ENCODE measurements around the gene FAM228A.
"Not testable (repeated sequence)": the region's sequence is repeated elsewhere in the genome, so short reads cannot be mapped to it uniquely, and the experiment has no call there.

- not testable (repeated sequence) for TF ChIP-seq REST (IDR thresholded peaks at IDR 0.05; ENCODE audit: low read depth, low read length); RFX5 (IDR thresholded peaks at IDR 0.05; ENCODE audit: low read length); TCF12 (IDR thresholded peaks at IDR 0.05); CTCF (IDR thresholded peaks at IDR 0.05); NFIC (IDR thresholded peaks at IDR 0.05; ENCODE audit: borderline replicate concordance); EP300 (IDR thresholded peaks at IDR 0.05; ENCODE audit: borderline replicate concordance in 1 of 2, low read depth in 1 of 2, low read length in 1 of 2); CHD2 (IDR thresholded peaks at IDR 0.05; ENCODE audit: low read length, partially characterized antibody); POLR2AphosphoS5 (IDR thresholded peaks at IDR 0.05; ENCODE audit: low read depth, low read length); EZH2phosphoT487 (IDR thresholded peaks at IDR 0.05; ENCODE audit: borderline replicate concordance, low read depth); USF2 (IDR thresholded peaks at IDR 0.05; ENCODE audit: borderline replicate concordance, low read depth, low read length); MXI1 (IDR thresholded peaks at IDR 0.05; ENCODE audit: low read depth, low read length); USF1 (IDR thresholded peaks at IDR 0.05; ENCODE audit: borderline replicate concordance, low read depth); JUND (IDR thresholded peaks at IDR 0.05); RAD21 (IDR thresholded peaks at IDR 0.05; ENCODE audit: low read length)
Measured at GRCh38 chr2:24140305-24140704, 34.5 kb upstream of the FAM228A start.

Measured in SK-N-SH (cell line).